Nephron progenitor cell (in vitro differentiated cells): Measurements from ENCODE around the gene PPM1F.

Experiments used
- DNase-seq: peaks from one replicate; pipeline ENCODE4 v3.0.0; 2021
- H3K27ac Mint-ChIP-seq: 2 replicates; pipeline ENCODE4 v1.8.0; 2021; ENCODE audit warnings: mild to moderate bottlenecking, moderate library complexity, mixed read lengths
- H3K27me3 Mint-ChIP-seq: 2 replicates; pipeline ENCODE4 v1.8.0; 2021; ENCODE audit warnings: mild to moderate bottlenecking, low read depth, mixed read lengths; ENCODE audit not compliant: poor library complexity
- H3K36me3 Mint-ChIP-seq: 2 replicates; pipeline ENCODE4 v1.8.0; 2021; ENCODE audit warnings: low read depth, mixed read lengths
- H3K4me1 Mint-ChIP-seq: 2 replicates; pipeline ENCODE4 v1.8.0; 2021; ENCODE audit warnings: mixed read lengths
- H3K4me3 Mint-ChIP-seq: 2 replicates; pipeline ENCODE4 v1.8.0; 2021; ENCODE audit warnings: mild to moderate bottlenecking, moderate library complexity, mixed read lengths
- H3K9me3 Mint-ChIP-seq: 2 replicates; pipeline ENCODE4 v1.8.0; 2021; ENCODE audit warnings: mild to moderate bottlenecking, moderate library complexity, mixed read lengths
- CTCF ChIP-seq: fragments of 200-600 bp; sonication (generic); IDR thresholded peaks from 2 replicates; pipeline ENCODE4 v1.5.0; 2021; ENCODE audit warnings: antibody characterized with exemption

The PPM1F gene

GRCh38 chr22:21951062-21951461 is 1.6 kb downstream of the PPM1F start:
- DNase-seq, result no peak
- no peaks in the 10 kb centered on the region for H3K9me3 Mint-ChIP-seq
- peaks cover 7% of the 10 kb centered on the region for H3K27me3 Mint-ChIP-seq
- H3K4me3 Mint-ChIP-seq, result peak overlapping the region; percentile 69
- peaks cover 32% of the 10 kb centered on the region for H3K4me1 Mint-ChIP-seq
- no peak for TF ChIP-seq CTCF
- H3K36me3 Mint-ChIP-seq, result no peaks in the 10 kb centered on the region
- no peak overlapping the region for H3K27ac Mint-ChIP-seq

GRCh38 chr22:21949948-21950347 is 2.7 kb downstream of the PPM1F start:
- peaks cover 4% of the 10 kb centered on the region for H3K36me3 Mint-ChIP-seq
- no peak overlapping the region for H3K4me3 Mint-ChIP-seq
- no peak overlapping the region for H3K27ac Mint-ChIP-seq
- H3K4me1 Mint-ChIP-seq, result peaks cover 32% of the 10 kb centered on the region
- H3K9me3 Mint-ChIP-seq, result no peaks in the 10 kb centered on the region
- peaks cover 7% of the 10 kb centered on the region for H3K27me3 Mint-ChIP-seq
- DNase-seq, result no peak
- no peak for TF ChIP-seq CTCF

- Mint-ChIP-seq H3K27ac (no peak overlapping the region), H3K36me3 (peaks cover 8% of the 10 kb centered on the region), H3K27me3 (peaks cover 7% of the 10 kb centered on the region), H3K9me3 (no peaks in the 10 kb centered on the region), H3K4me1 (peaks cover 32% of the 10 kb centered on the region), H3K4me3 (no peak overlapping the region)
- DNase-seq, result no peak
- TF ChIP-seq CTCF, result no peak
Measured at GRCh38 chr22:21949569-21949918, 3.1 kb downstream of the PPM1F start.

- TF ChIP-seq CTCF, result no peak
- H3K9me3 Mint-ChIP-seq, result no peaks in the 10 kb centered on the region
- peaks cover 32% of the 10 kb centered on the region for H3K4me1 Mint-ChIP-seq
- H3K36me3 Mint-ChIP-seq, result peaks cover 8% of the 10 kb centered on the region
- H3K4me3 Mint-ChIP-seq, result peak overlapping the region; percentile 6
- DNase-seq, result no peak
- peak overlapping the region; percentile 21 for H3K27ac Mint-ChIP-seq
- peaks cover 7% of the 10 kb centered on the region for H3K27me3 Mint-ChIP-seq
Measured at GRCh38 chr22:21948824-21949568, 3.7 kb downstream of the PPM1F start.

- H3K9me3 Mint-ChIP-seq, result no peaks in the 10 kb centered on the region
- no peak overlapping the region for H3K4me3 Mint-ChIP-seq
- H3K36me3 Mint-ChIP-seq, result peaks cover 8% of the 10 kb centered on the region
- no peak for DNase-seq
- TF ChIP-seq CTCF, result no peak
- H3K4me1 Mint-ChIP-seq, result peaks cover 32% of the 10 kb centered on the region
- peaks cover 3% of the 10 kb centered on the region for H3K27me3 Mint-ChIP-seq
- H3K27ac Mint-ChIP-seq, result no peak overlapping the region
Measured at GRCh38 chr22:21948390-21948789, 4.3 kb downstream of the PPM1F start.
